Kidney (tissue), 14 donors: ENCODE results near the gene GLG1. TPM values are rescaled to one million over a fixed set of nuclear protein-coding genes. Genes with fewer than 3 reads are reported as not detected.

ENCODE experiments used
- DNase-seq, 5 donors: peaks; one replicate each; pipeline ENCODE4 v3.0.0-alpha.2; 2013 to 2020
- FAIRE-seq: peaks from 2 replicates; lab custom pipeline; 2012; peaks lifted over from hg19 to GRCh38; lab: Jason Lieb, UNC
- H3K27ac ChIP-seq, 2 donors: one replicate each; pipeline ENCODE4 v1.7.0; 2013; ENCODE audit warnings: low read depth in 2 of 2, low read length in 2 of 2, inconsistent platforms in 1 of 2
- H3K27me3 ChIP-seq: one replicate; pipeline ENCODE4 v1.7.1; 2013; ENCODE audit warnings: low read length, inconsistent platforms; ENCODE audit not compliant: control insufficient read depth, insufficient read depth
- H3K36me3 ChIP-seq, 3 donors: one replicate each; pipeline versions ENCODE4 v1.7.0 to v1.7.1; 2013; ENCODE audit warnings: low read length in 3 of 3, control low read depth in 1 of 3, inconsistent platforms in 1 of 3; ENCODE audit not compliant: insufficient read depth in 3 of 3, control insufficient read depth in 2 of 3
- H3K4me1 ChIP-seq, 3 donors: one replicate each; pipeline versions ENCODE4 v1.7.0 to v1.7.1; 2013; ENCODE audit warnings: low read length in 3 of 3, inconsistent platforms in 1 of 3, low read depth in 1 of 3; ENCODE audit not compliant: control insufficient read depth in 2 of 3, insufficient read depth in 2 of 3
- H3K4me3 ChIP-seq, 3 donors: one replicate each; pipeline versions ENCODE4 v1.7.0 to v1.8.1; 2013; ENCODE audit warnings: low read length in 3 of 3, control low read depth in 1 of 3, inconsistent platforms in 1 of 3
- H3K9ac ChIP-seq, 3 donors: one replicate each; pipeline versions ENCODE4 v1.7.0 to v1.7.1; 2013; ENCODE audit warnings: low read length in 3 of 3, control low read depth in 1 of 3, inconsistent platforms in 1 of 3
- H3K9me3 ChIP-seq, 3 donors: one replicate each; pipeline versions ENCODE4 v1.7.0 to v1.7.1; 2013; ENCODE audit warnings: low read length in 3 of 3, control low read depth in 1 of 3, inconsistent platforms in 1 of 3; ENCODE audit not compliant: control insufficient read depth in 2 of 3, insufficient read depth in 1 of 3
- CTCF ChIP-seq: IDR thresholded peaks from 3 replicates; pipeline ENCODE4 v1.5.1; 2012; ENCODE audit warnings: mild to moderate bottlenecking, moderate library complexity, borderline replicate concordance; ENCODE audit not compliant: insufficient read depth; ENCODE audit errors: extremely low read depth
- intact Hi-C: fragments of 100-400 bp; cut with DNase I; formaldehyde crosslinking; loops from one replicate; pipeline ENCODE4 v1.11.1; 2022
- polyA plus RNA-seq: library from polyadenylated mRNA; stranded (reverse); fragments of 350-450 nt; fragmentation: Illumina TruSeq; extraction: RNeasy Lipid Tissue Mini Kit (QIAGEN cat#74804); gene quantifications from one replicate; pipeline ENCODE4 v1.2.3, GENCODE V29; 2014; ENCODE audit warnings: low read depth, low replicate concordance; ENCODE audit not compliant: insufficient read depth
- total RNA-seq: library from RNA; stranded (reverse); fragmentation: NEBNext Ultra II Directional; extraction: Animal tissue kit (Norgen Biotek cat#: 25700); gene quantifications from one replicate; pipeline ENCODE4 v1.2.1, GENCODE V29; 2021
- donor health status: control.
- donor health status: control.
- donor health status: control.
- donor health status: control.
- donor health status: control.
- donor health status: DM: yes; HTN: yes; CAD: no.
- donor health status: Normal renal cell carcinoma (clear cell type).

The GLG1 gene
- total and polyA plus RNA-seq, 2 donors from 2014 or later = 58.8 to 167 TPM

GRCh38 chr16:74563828-74564263 is 43.1 kb downstream of the GLG1 start:
- peaks cover 2 to 8% (median 6%) of the 10 kb centered on the region in 3 donors for H3K4me1 ChIP-seq
- DNase-seq = no peak
- no peaks in the 10 kb centered on the region for H3K9me3 ChIP-seq
- no peak for TF ChIP-seq CTCF
- H3K27ac ChIP-seq = no peak overlapping the region
- no peak overlapping the region for H3K4me3 ChIP-seq
- no peak for FAIRE-seq
- intact Hi-C loops = no loop called here
- no peak overlapping the region for H3K9ac ChIP-seq
- H3K27me3 ChIP-seq = no peaks in the 10 kb centered on the region
- peaks cover 0 to 2% (median 0%) of the 10 kb centered on the region in 3 donors for H3K36me3 ChIP-seq

- intact Hi-C loops = no loop called here
- no peak for FAIRE-seq
These were observed 44.8 kb downstream of the GLG1 start for GRCh38 chr16:74562117-74562516.

GRCh38 chr16:74561626-74562025 is 45.3 kb downstream of the GLG1 start:
- no peak for FAIRE-seq
- H3K9ac ChIP-seq = no peak overlapping the region
- no peak for TF ChIP-seq CTCF

More at GRCh38 chr16:74562117-74562516, 44.8 kb downstream of the GLG1 start:
- Histone ChIP-seq H3K36me3 (peaks cover 0 to 2% (median 0%) of the 10 kb centered on the region in 3 donors), H3K27ac (no peak overlapping the region), H3K9me3 (no peaks in the 10 kb centered on the region), H3K9ac (no peak overlapping the region), H3K4me3 (no peak overlapping the region), H3K27me3 (no peaks in the 10 kb centered on the region), H3K4me1 (peaks cover 2 to 6% (median 4%) of the 10 kb centered on the region in 3 donors)
- DNase-seq = no peak
- no peak for TF ChIP-seq CTCF

GRCh38 chr16:74560912-74561311 is 46.0 kb downstream of the GLG1 start:
- peaks cover 0 to 2% (median 0%) of the 10 kb centered on the region in 3 donors for H3K36me3 ChIP-seq
- peaks cover 0 to 6% (median 1%) of the 10 kb centered on the region in 3 donors for H3K4me1 ChIP-seq
- no peaks in the 10 kb centered on the region for H3K27me3 ChIP-seq
- intact Hi-C loops = no loop called here
- no peak for FAIRE-seq
- no peak for DNase-seq
- H3K9me3 ChIP-seq = no peaks in the 10 kb centered on the region
- no peak for TF ChIP-seq CTCF
- H3K9ac ChIP-seq = no peak overlapping the region
- H3K4me3 ChIP-seq = no peak overlapping the region
- H3K27ac ChIP-seq = no peak overlapping the region

More at GRCh38 chr16:74561626-74562025, 45.3 kb downstream of the GLG1 start:
- Histone ChIP-seq H3K36me3 (peaks cover 0 to 2% (median 0%) of the 10 kb centered on the region in 3 donors), H3K4me3 (no peak overlapping the region), H3K9me3 (no peaks in the 10 kb centered on the region), H3K27me3 (no peaks in the 10 kb centered on the region), H3K27ac (no peak overlapping the region), H3K4me1 (peaks cover 0 to 6% (median 2%) of the 10 kb centered on the region in 3 donors)
- DNase-seq = no peak
- intact Hi-C loops = no loop called here
